Nephron (organoid): ENCODE results near the gene MAP3K7.

ENCODE experiments used
- H3K27ac Mint-ChIP-seq, 3 experiments: 2 replicates each; pipeline ENCODE4 v1.8.0; 2020; ENCODE audit warnings: mixed read lengths in 3 of 3, mild to moderate bottlenecking in 2 of 3, moderate library complexity in 1 of 3
- H3K27me3 Mint-ChIP-seq: 2 replicates; pipeline ENCODE4 v1.8.0; 2021; ENCODE audit warnings: low read depth, mild to moderate bottlenecking, moderate library complexity, mixed read lengths
- H3K36me3 Mint-ChIP-seq: 2 replicates; pipeline ENCODE4 v1.8.0; 2020; ENCODE audit warnings: low read depth, mixed read lengths
- H3K4me1 Mint-ChIP-seq: 2 replicates; pipeline ENCODE4 v1.8.0; 2020; ENCODE audit warnings: mixed read lengths
- H3K4me3 Mint-ChIP-seq, 3 experiments: 2 replicates each; pipeline ENCODE4 v1.8.0; 2020; ENCODE audit warnings: mild to moderate bottlenecking in 3 of 3, mixed read lengths in 3 of 3, moderate library complexity in 2 of 3
- H3K9me3 Mint-ChIP-seq: 2 replicates; pipeline ENCODE4 v1.8.0; 2020; ENCODE audit warnings: mixed read lengths
- CTCF ChIP-seq, 3 experiments: fragments of 200-600 bp; sonication (generic); IDR thresholded peaks; one replicate each; pipeline ENCODE4 v1.5.0; 2021; ENCODE audit warnings: antibody characterized with exemption in 3 of 3; ENCODE audit not compliant: unreplicated experiment in 3 of 3

Gene MAP3K7

GRCh38 chr6:90500458-90500857 is 86.4 kb downstream of the MAP3K7 start:
- H3K9me3 Mint-ChIP-seq, result no peaks in the 10 kb centered on the region

GRCh38 chr6:90497411-90497810 is 89.5 kb downstream of the MAP3K7 start:
- Mint-ChIP-seq H3K36me3 (no peaks in the 10 kb centered on the region), H3K4me3 (no peak overlapping the region)

More at GRCh38 chr6:90500458-90500857, 86.4 kb downstream of the MAP3K7 start:
- H3K4me3 Mint-ChIP-seq, result no peak overlapping the region
- H3K4me1 Mint-ChIP-seq, result peaks cover 6% of the 10 kb centered on the region
- TF ChIP-seq CTCF (IDR thresholded peaks at IDR 0.05; ENCODE audit: unreplicated experiment in 3 of 3), result no peak
- no peak overlapping the region for H3K27ac Mint-ChIP-seq
- H3K27me3 Mint-ChIP-seq, result no peaks in the 10 kb centered on the region
- no peaks in the 10 kb centered on the region for H3K36me3 Mint-ChIP-seq

GRCh38 chr6:90496258-90497016 is 90.4 kb downstream of the MAP3K7 start:
- H3K27me3 Mint-ChIP-seq, result no peaks in the 10 kb centered on the region
- no peak for TF ChIP-seq CTCF (IDR thresholded peaks at IDR 0.05; ENCODE audit: unreplicated experiment in 3 of 3)
- peak overlapping the region; percentile 5 to 81 (median 41) for H3K27ac Mint-ChIP-seq
- no peaks in the 10 kb centered on the region for H3K36me3 Mint-ChIP-seq
- peak overlapping the region in 1 of 3 experiments; percentile 0 for H3K4me3 Mint-ChIP-seq
- H3K4me1 Mint-ChIP-seq, result peaks cover 27% of the 10 kb centered on the region
- no peaks in the 10 kb centered on the region for H3K9me3 Mint-ChIP-seq

More at GRCh38 chr6:90497411-90497810, 89.5 kb downstream of the MAP3K7 start:
- Mint-ChIP-seq H3K9me3 (no peaks in the 10 kb centered on the region), H3K27me3 (no peaks in the 10 kb centered on the region), H3K27ac (peak overlapping the region in 1 of 3 experiments; percentile 81), H3K4me1 (peaks cover 27% of the 10 kb centered on the region)
- TF ChIP-seq CTCF (IDR thresholded peaks at IDR 0.05; ENCODE audit: unreplicated experiment in 3 of 3), result no peak

GRCh38 chr6:90495216-90495817 is 91.6 kb downstream of the MAP3K7 start:
- Mint-ChIP-seq H3K9me3 (no peaks in the 10 kb centered on the region), H3K27ac (peak overlapping the region in 1 of 3 experiments; percentile 42), H3K27me3 (no peaks in the 10 kb centered on the region), H3K36me3 (no peaks in the 10 kb centered on the region), H3K4me1 (peaks cover 28% of the 10 kb centered on the region), H3K4me3 (no peak overlapping the region)
- no peak for TF ChIP-seq CTCF (IDR thresholded peaks at IDR 0.05; ENCODE audit: unreplicated experiment in 3 of 3)

- H3K36me3 Mint-ChIP-seq, result no peaks in the 10 kb centered on the region
- no peaks in the 10 kb centered on the region for H3K27me3 Mint-ChIP-seq
- H3K4me1 Mint-ChIP-seq, result peaks cover 32% of the 10 kb centered on the region
- H3K9me3 Mint-ChIP-seq, result no peaks in the 10 kb centered on the region
- no peak for TF ChIP-seq CTCF (IDR thresholded peaks at IDR 0.05; ENCODE audit: unreplicated experiment in 3 of 3)
- H3K4me3 Mint-ChIP-seq, result no peak overlapping the region
- H3K27ac Mint-ChIP-seq, result peak overlapping the region; percentile 38 to 78 (median 75)
These were observed 92.6 kb downstream of the MAP3K7 start for GRCh38 chr6:90494067-90494780.
